Measurements from ENCODE around the gene MEDAG.

GRCh38 chr13:30857636-30858035 lies 48.4 kb upstream of the MEDAG start:
- TF ChIP-seq POLR2A (IDR thresholded peaks at IDR 0.05; ENCODE audit: low read length) = no peak
- TF ChIP-seq GATA1 (IDR thresholded peaks at IDR 0.05; ENCODE audit: low read depth, low read length) = no peak
